Activated naive CD4-positive, alpha-beta T cell treated with anti-CD3 and anti-CD28 coated beads, Interleukin-2, amount 50 U/mL, for 16 hours (primary cell): ENCODE data around the gene RTL1.

ENCODE experiments used
- DNase-seq: peaks from one replicate; pipeline ENCODE4 v3.0.0-alpha.2; 2020

Gene RTL1

GRCh38 chr14:100898465-100898864 is 5.1 kb downstream of the RTL1 start:
- DNase-seq = no peak

GRCh38 chr14:100896369-100897060 is 7.0 kb downstream of the RTL1 start:
- DNase-seq = no peak

GRCh38 chr14:100895411-100895810 is 8.1 kb downstream of the RTL1 start:
- DNase-seq = no peak

GRCh38 chr14:100894416-100894815 is 9.1 kb downstream of the RTL1 start:
- no peak for DNase-seq

- DNase-seq = no peak
These were observed 9.8 kb downstream of the RTL1 start for GRCh38 chr14:100893760-100894159.

GRCh38 chr14:100893228-100893601 is 10.3 kb downstream of the RTL1 start:
- DNase-seq = no peak

GRCh38 chr14:100892496-100893227 is 10.9 kb downstream of the RTL1 start:
- DNase-seq = no peak

- DNase-seq = no peak
These were observed 11.7 kb downstream of the RTL1 start for GRCh38 chr14:100891501-100892445.

GRCh38 chr14:100891051-100891450 is 12.5 kb downstream of the RTL1 start:
- DNase-seq = no peak

GRCh38 chr14:100890061-100890850 is 13.3 kb downstream of the RTL1 start:
- DNase-seq = no peak

- DNase-seq = no peak
These were observed 13.9 kb downstream of the RTL1 start for GRCh38 chr14:100889641-100890040.

- DNase-seq = no peak
These were observed 14.7 kb downstream of the RTL1 start for GRCh38 chr14:100888789-100889315.

- no peak for DNase-seq
These were observed 15.7 kb downstream of the RTL1 start for GRCh38 chr14:100887728-100888335.

- no peak for DNase-seq
These were observed 17.9 kb downstream of the RTL1 start for GRCh38 chr14:100885617-100886016.

- DNase-seq = no peak
These were observed 18.3 kb downstream of the RTL1 start for GRCh38 chr14:100885196-100885595.

- DNase-seq = no peak
These were observed 19.1 kb downstream of the RTL1 start for GRCh38 chr14:100884456-100884855.

GRCh38 chr14:100883789-100884101 is 19.8 kb downstream of the RTL1 start:
- DNase-seq = no peak

GRCh38 chr14:100882991-100883788 is 20.3 kb downstream of the RTL1 start:
- DNase-seq = no peak

GRCh38 chr14:100882026-100882967 is 21.2 kb downstream of the RTL1 start:
- DNase-seq = no peak
